ENCODE data around the gene SLC35A4.

GRCh38 chr5:140574165-140574564 lies 9.5 kb downstream of the SLC35A4 start:
- TF ChIP-seq EZH2 (IDR thresholded peaks at IDR 0.05) (no peak), POLR2AphosphoS5 (IDR thresholded peaks at IDR 0.05; ENCODE audit: borderline replicate concordance, low read depth, low read length) (no peak)
